Tibial nerve (tissue), 4 donors: ENCODE measurements around the gene MYH11. TPM values are rescaled to one million over a fixed set of nuclear protein-coding genes. Genes with fewer than 3 reads are reported as not detected.

Experiments used
- DNase-seq, 2 donors: peaks; one replicate each; pipeline ENCODE4 v3.0.0-alpha.2; 2019; ENCODE audit warnings: low spot score in 2 of 2
- H3K27ac ChIP-seq, 4 donors: fragments of 200-600 bp; sonication (generic) in 3 of 4; one replicate each; pipeline ENCODE4 v1.5.1; 2017 to 2019; ENCODE audit warnings: mild to moderate bottlenecking in 1 of 4
- H3K27me3 ChIP-seq, 2 donors: fragments of 200-600 bp; sonication (generic) in 1 of 2; one replicate each; pipeline versions ENCODE4 v1.5.1 to v1.6.0; 2017 to 2019
- H3K36me3 ChIP-seq, 3 donors: fragments of 200-600 bp; sonication (generic); one replicate each; pipeline ENCODE4 v1.5.1; 2018 to 2019
- H3K4me1 ChIP-seq, 4 donors: fragments of 200-600 bp; sonication (generic) in 3 of 4; one replicate each; pipeline ENCODE4 v1.5.1; 2017 to 2019
- H3K4me3 ChIP-seq, 4 donors: fragments of 200-600 bp; sonication (generic) in 3 of 4; one replicate each; pipeline ENCODE4 v1.5.1; 2017 to 2019; ENCODE audit warnings: mild to moderate bottlenecking in 1 of 4, moderate library complexity in 1 of 4
- H3K9me3 ChIP-seq, 4 donors: fragments of 200-600 bp; sonication (generic) in 3 of 4; one replicate each; pipeline ENCODE4 v1.5.1; 2017 to 2019
- CTCF ChIP-seq, 5 experiments: fragments of 200-600 bp in 3 of 5; fragments of 450-650 bp in 2 of 5; sonication (generic) in 3 of 5; IDR thresholded peaks; one replicate each; pipeline ENCODE4 v1.5.1; 2016 to 2019; ENCODE audit warnings: antibody characterized with exemption in 5 of 5, mild to moderate bottlenecking in 3 of 5, moderate library complexity in 2 of 5
- EP300 ChIP-seq, 2 donors: sonication (generic); formaldehyde crosslinking; IDR thresholded peaks; one replicate each; pipeline ENCODE4 v1.6.1; 2017; ENCODE audit warnings: antibody characterized with exemption in 2 of 2, mild to moderate bottlenecking in 1 of 2
- POLR2A ChIP-seq, 2 donors: fragments of 450-650 bp; IDR thresholded peaks; one replicate each; pipeline ENCODE4 v1.6.1; 2017; ENCODE audit warnings: antibody characterized with exemption in 2 of 2, mild to moderate bottlenecking in 2 of 2, moderate library complexity in 2 of 2
- WGBS, 2 donors: methylation state at CpG; one replicate each; pipeline ENCODE4 v1.1.5; 2018; 5-methylcytosine and 5-hydroxymethylcytosine counted together
- total RNA-seq, 4 donors: library from RNA; depleted of rRNA; stranded (reverse); fragments of >200 nt; gene quantifications; one replicate each; pipeline ENCODE4 v1.1.0, GENCODE V29; 2016

MYH11 gene
- total RNA-seq, 4 donors from 2014 or later: 33.7 to 90.9 (median 71.8) TPM

- Histone ChIP-seq H3K27ac (no peak overlapping the region), H3K4me1 (no peaks in the 10 kb centered on the region), H3K27me3 (no peaks in the 10 kb centered on the region), H3K36me3 (no peaks in the 10 kb centered on the region), H3K9me3 (no peaks in the 10 kb centered on the region), H3K4me3 (no peak overlapping the region)
- TF ChIP-seq EP300 (IDR thresholded peaks at IDR 0.05) (no peak), POLR2A (IDR thresholded peaks at IDR 0.05) (no peak), CTCF (IDR thresholded peaks at IDR 0.05) (no peak)
- no peak for DNase-seq
- WGBS, 2 donors: 89 to 95% methylated on average over 23 of the region's 23 CpGs
Measured at GRCh38 chr16:15757630-15758251, 99.1 kb downstream of the MYH11 start.

GRCh38 chr16:15757077-15757386, 99.8 kb downstream of the MYH11 start:
- Histone ChIP-seq H3K9me3 (no peaks in the 10 kb centered on the region), H3K36me3 (no peaks in the 10 kb centered on the region), H3K27me3 (no peaks in the 10 kb centered on the region), H3K4me3 (no peak overlapping the region), H3K4me1 (no peaks in the 10 kb centered on the region), H3K27ac (no peak overlapping the region)
- no peak for TF ChIP-seq CTCF (IDR thresholded peaks at IDR 0.05)
- no peak for TF ChIP-seq POLR2A (IDR thresholded peaks at IDR 0.05)
- TF ChIP-seq EP300 (IDR thresholded peaks at IDR 0.05): no peak
- DNase-seq: no peak
- 82 to 92% methylated on average over 10 of the region's 10 CpGs for WGBS, 2 donors

- no peak for DNase-seq
- 91 to 92% methylated on average over 8 of the region's 8 CpGs for WGBS, 2 donors
- TF ChIP-seq EP300 (IDR thresholded peaks at IDR 0.05) (no peak), POLR2A (IDR thresholded peaks at IDR 0.05) (no peak), CTCF (IDR thresholded peaks at IDR 0.05) (no peak)
- Histone ChIP-seq H3K27me3 (no peaks in the 10 kb centered on the region), H3K9me3 (no peaks in the 10 kb centered on the region), H3K36me3 (peaks cover 0 to 3% (median 0%) of the 10 kb centered on the region in 3 donors), H3K27ac (no peak overlapping the region), H3K4me3 (no peak overlapping the region), H3K4me1 (no peaks in the 10 kb centered on the region)
Measured at GRCh38 chr16:15754821-15755534, 101.8 kb downstream of the MYH11 start.

GRCh38 chr16:15752717-15753488, 103.9 kb downstream of the MYH11 start:
- H3K4me1 ChIP-seq: no peaks in the 10 kb centered on the region

More at GRCh38 chr16:15752717-15753488, 103.9 kb downstream of the MYH11 start:
- DNase-seq: no peak
- peaks cover 0 to 24% (median 0%) of the 10 kb centered on the region in 3 donors for H3K36me3 ChIP-seq
- H3K9me3 ChIP-seq: peaks cover 0 to 2% (median 0%) of the 10 kb centered on the region in 4 donors
- no peak for TF ChIP-seq POLR2A (IDR thresholded peaks at IDR 0.05)
- no peak for TF ChIP-seq EP300 (IDR thresholded peaks at IDR 0.05)
- no peak for TF ChIP-seq CTCF (IDR thresholded peaks at IDR 0.05)
- H3K27ac ChIP-seq: no peak overlapping the region
- WGBS, 2 donors: 79 to 84% methylated on average over 11 to 12 of the region's 12 CpGs
- H3K4me3 ChIP-seq: no peak overlapping the region
- H3K27me3 ChIP-seq: no peaks in the 10 kb centered on the region
